HEK293 (cell line): ENCODE measurements around the gene UNC50.

Source experiments
- CTCF ChIA-PET: fragments of 350-600 bp; formaldehyde crosslinking; extraction: SDS; loops from one replicate; lab custom pipeline; 2021; ENCODE audit warnings: antibody characterized with exemption; lab: Yijun Ruan, JAX
- POLR2A ChIA-PET: fragments of 300-600 bp; formaldehyde crosslinking; extraction: SDS; loops from one replicate; lab custom pipeline; 2020; ENCODE audit warnings: antibody characterized with exemption, inconsistent platforms; lab: Yijun Ruan, JAX
- H3K27ac ChIP-seq: fragments of 200-500 bp; sonication (Bioruptor generic); 2 replicates; pipeline ENCODE4 v1.5.1; 2014; ENCODE audit warnings: low read depth, low read length, control low read depth, inconsistent platforms; ENCODE audit errors: extremely low read depth
- H3K36me3 ChIP-seq, 2 experiments: fragments of 200-500 bp in 1 of 2; sonication (Bioruptor generic) in 1 of 2; 1 replicate in 1 of 2; 2 replicates in 1 of 2; pipeline ENCODE4 v1.5.1; 2014 to 2017; ENCODE audit warnings: inconsistent platforms in 2 of 2, low read length in 2 of 2; ENCODE audit not compliant: control insufficient read depth in 2 of 2, insufficient read depth in 1 of 2
- H3K4me1 ChIP-seq: fragments of 200-500 bp; sonication (Bioruptor generic); 2 replicates; pipeline ENCODE4 v1.5.1; 2014; ENCODE audit warnings: mild to moderate bottlenecking, low read length, inconsistent platforms; ENCODE audit not compliant: control insufficient read depth, insufficient read depth
- H3K4me3 ChIP-seq: 2 replicates; pipeline ENCODE4 v1.5.1; 2011; ENCODE audit warnings: low read depth, mild to moderate bottlenecking, control low read depth, low read length, moderate library complexity
- H3K9me3 ChIP-seq: fragments of 200-500 bp; sonication (Bioruptor generic); 2 replicates; pipeline ENCODE4 v1.5.1; 2014; ENCODE audit warnings: low read depth, low read length, inconsistent platforms; ENCODE audit not compliant: control insufficient read depth, insufficient read depth
- BCL11B ChIP-seq: fragments of 450-650 bp; formaldehyde crosslinking; IDR thresholded peaks from 2 replicates; pipeline ENCODE4 v1.5.1; 2016; ENCODE audit warnings: low read depth, missing biosample characterization, missing genetic modification characterization
- GLIS2 ChIP-seq: fragments of 450-650 bp; formaldehyde crosslinking; IDR thresholded peaks from 2 replicates; pipeline ENCODE4 v1.5.1; 2016; ENCODE audit warnings: missing biosample characterization, missing genetic modification characterization
- KLF7 ChIP-seq: fragments of 450-650 bp; formaldehyde crosslinking; IDR thresholded peaks from 2 replicates; pipeline ENCODE4 v1.5.1; 2016; ENCODE audit warnings: missing biosample characterization, missing genetic modification characterization, borderline replicate concordance
- MEIS1 ChIP-seq: sonication (generic); formaldehyde crosslinking; IDR thresholded peaks from 2 replicates; pipeline ENCODE4 v1.8.1; 2022; ENCODE audit warnings: missing genetic modification reagents, mild to moderate bottlenecking, borderline replicate concordance
- PBX3 ChIP-seq: sonication (generic); formaldehyde crosslinking; IDR thresholded peaks from 2 replicates; pipeline ENCODE4 v1.8.1; 2022; ENCODE audit warnings: mild to moderate bottlenecking, moderate library complexity, missing genetic modification reagents
- WT1 ChIP-seq: fragments of 450-650 bp; formaldehyde crosslinking; IDR thresholded peaks from 2 replicates; pipeline ENCODE4 v1.5.1; 2016; ENCODE audit warnings: missing biosample characterization, missing genetic modification characterization
- YY2 ChIP-seq: fragments of 450-650 bp; formaldehyde crosslinking; IDR thresholded peaks from 2 replicates; pipeline ENCODE4 v1.5.1; 2016; ENCODE audit warnings: missing biosample characterization, missing genetic modification characterization
- ZNF114 ChIP-seq: fragments of 450-650 bp; formaldehyde crosslinking; IDR thresholded peaks from 2 replicates; pipeline ENCODE4 v1.5.0; 2017; ENCODE audit warnings: missing biosample characterization, missing genetic modification characterization
- ZNF155 ChIP-seq: fragments of 450-650 bp; formaldehyde crosslinking; IDR thresholded peaks from 2 replicates; pipeline ENCODE4 v1.5.1; 2016; ENCODE audit warnings: missing biosample characterization, missing genetic modification characterization
- ZNF184 ChIP-seq: fragments of 450-650 bp; IDR thresholded peaks from 2 replicates; pipeline ENCODE4 v1.5.1; 2018; ENCODE audit warnings: missing biosample characterization, mild to moderate bottlenecking, missing genetic modification characterization
- ZNF211 ChIP-seq: fragments of 450-650 bp; formaldehyde crosslinking; IDR thresholded peaks from 2 replicates; pipeline ENCODE4 v1.5.1; 2016; ENCODE audit warnings: low read depth, missing biosample characterization, missing genetic modification characterization
- ZNF223 ChIP-seq: fragments of 450-650 bp; formaldehyde crosslinking; IDR thresholded peaks from 2 replicates; pipeline ENCODE4 v1.5.1; 2016; ENCODE audit warnings: missing biosample characterization, missing genetic modification characterization
- ZNF23 ChIP-seq: fragments of 450-650 bp; formaldehyde crosslinking; IDR thresholded peaks from 2 replicates; pipeline ENCODE4 v1.5.1; 2016; ENCODE audit warnings: missing biosample characterization, missing genetic modification characterization, borderline replicate concordance
- ZNF239 ChIP-seq: fragments of 450-650 bp; formaldehyde crosslinking; IDR thresholded peaks from 2 replicates; pipeline ENCODE4 v1.5.1; 2016; ENCODE audit warnings: missing biosample characterization, missing genetic modification characterization
- ZNF280C ChIP-seq: fragments of 450-650 bp; formaldehyde crosslinking; IDR thresholded peaks from 2 replicates; pipeline ENCODE4 v1.5.1; 2016; ENCODE audit warnings: missing biosample characterization, missing genetic modification characterization
- ZNF341 ChIP-seq: fragments of 450-650 bp; formaldehyde crosslinking; IDR thresholded peaks from 2 replicates; pipeline ENCODE4; 2016; ENCODE audit warnings: low read depth, missing biosample characterization, missing genetic modification characterization
- ZNF48 ChIP-seq: fragments of 450-650 bp; formaldehyde crosslinking; IDR thresholded peaks from 2 replicates; pipeline ENCODE4 v1.5.1; 2016; ENCODE audit warnings: missing biosample characterization, missing genetic modification characterization
- ZNF664 ChIP-seq: fragments of 450-650 bp; formaldehyde crosslinking; IDR thresholded peaks from 2 replicates; pipeline ENCODE4 v1.5.1; 2016; ENCODE audit warnings: missing biosample characterization, missing genetic modification characterization
- ZNF670 ChIP-seq: fragments of 450-650 bp; formaldehyde crosslinking; IDR thresholded peaks from 2 replicates; pipeline ENCODE4 v1.5.1; 2016; ENCODE audit warnings: missing biosample characterization, missing genetic modification characterization, low read depth
- ZNF692 ChIP-seq: fragments of 450-650 bp; formaldehyde crosslinking; IDR thresholded peaks from 2 replicates; pipeline ENCODE4 v1.5.1; 2016; ENCODE audit warnings: missing biosample characterization, missing genetic modification characterization
- ZNF747 ChIP-seq: fragments of 450-650 bp; formaldehyde crosslinking; IDR thresholded peaks from 2 replicates; pipeline ENCODE4 v1.5.1; 2016; ENCODE audit warnings: missing biosample characterization, missing genetic modification characterization
- TF ChIP-seq, protein P1 (sequence below): fragments of 450-650 bp; formaldehyde crosslinking; IDR thresholded peaks from 2 replicates; pipeline ENCODE4 v1.5.1; 2016; ENCODE audit warnings: missing biosample characterization, missing genetic modification characterization

The UNC50 gene

DNA sequence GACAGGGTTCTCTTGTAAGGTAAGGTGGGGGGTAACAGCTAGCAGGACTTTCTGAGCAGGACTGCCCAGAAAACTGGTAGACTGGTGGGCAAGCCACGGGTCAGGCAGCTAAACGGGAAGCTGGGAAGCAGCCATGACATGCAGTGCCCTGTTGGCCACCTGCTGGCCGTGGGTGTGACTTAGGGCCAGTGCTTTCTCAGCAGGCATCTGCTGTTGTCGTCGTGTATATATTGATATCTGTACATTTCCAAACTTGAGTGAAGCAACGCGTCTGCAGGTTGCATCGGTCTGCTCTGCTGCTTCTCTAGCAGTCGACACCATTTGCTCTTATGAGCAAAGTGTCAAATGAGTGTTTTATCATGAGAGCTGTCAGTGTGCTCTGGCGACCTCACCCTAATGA lies 31.1 kb upstream of the UNC50 start:
- Histone ChIP-seq H3K27ac (no peak overlapping the region), H3K4me3 (no peak overlapping the region), H3K36me3 (peaks cover 0 to 65% of the 10 kb centered on the region in 2 experiments; a peak in 1 of 3 replicates), H3K4me1 (no peaks in the 10 kb centered on the region), H3K9me3 (no peaks in the 10 kb centered on the region)
- POLR2A ChIA-PET = no interaction called here
- no peak for TF ChIP-seq ZNF48
- no peak for TF ChIP-seq GLIS2 (tag by site-specific recombination)
- TF ChIP-seq, protein P1, sequence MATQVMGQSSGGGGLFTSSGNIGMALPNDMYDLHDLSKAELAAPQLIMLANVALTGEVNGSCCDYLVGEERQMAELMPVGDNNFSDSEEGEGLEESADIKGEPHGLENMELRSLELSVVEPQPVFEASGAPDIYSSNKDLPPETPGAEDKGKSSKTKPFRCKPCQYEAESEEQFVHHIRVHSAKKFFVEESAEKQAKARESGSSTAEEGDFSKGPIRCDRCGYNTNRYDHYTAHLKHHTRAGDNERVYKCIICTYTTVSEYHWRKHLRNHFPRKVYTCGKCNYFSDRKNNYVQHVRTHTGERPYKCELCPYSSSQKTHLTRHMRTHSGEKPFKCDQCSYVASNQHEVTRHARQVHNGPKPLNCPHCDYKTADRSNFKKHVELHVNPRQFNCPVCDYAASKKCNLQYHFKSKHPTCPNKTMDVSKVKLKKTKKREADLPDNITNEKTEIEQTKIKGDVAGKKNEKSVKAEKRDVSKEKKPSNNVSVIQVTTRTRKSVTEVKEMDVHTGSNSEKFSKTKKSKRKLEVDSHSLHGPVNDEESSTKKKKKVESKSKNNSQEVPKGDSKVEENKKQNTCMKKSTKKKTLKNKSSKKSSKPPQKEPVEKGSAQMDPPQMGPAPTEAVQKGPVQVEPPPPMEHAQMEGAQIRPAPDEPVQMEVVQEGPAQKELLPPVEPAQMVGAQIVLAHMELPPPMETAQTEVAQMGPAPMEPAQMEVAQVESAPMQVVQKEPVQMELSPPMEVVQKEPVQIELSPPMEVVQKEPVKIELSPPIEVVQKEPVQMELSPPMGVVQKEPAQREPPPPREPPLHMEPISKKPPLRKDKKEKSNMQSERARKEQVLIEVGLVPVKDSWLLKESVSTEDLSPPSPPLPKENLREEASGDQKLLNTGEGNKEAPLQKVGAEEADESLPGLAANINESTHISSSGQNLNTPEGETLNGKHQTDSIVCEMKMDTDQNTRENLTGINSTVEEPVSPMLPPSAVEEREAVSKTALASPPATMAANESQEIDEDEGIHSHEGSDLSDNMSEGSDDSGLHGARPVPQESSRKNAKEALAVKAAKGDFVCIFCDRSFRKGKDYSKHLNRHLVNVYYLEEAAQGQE (tag by site-specific recombination) = no peak
- no peak for TF ChIP-seq KLF7
- no peak for TF ChIP-seq WT1 (tag by site-specific recombination)
- no peak for TF ChIP-seq ZNF211 (tag by site-specific recombination)
- no peak for TF ChIP-seq YY2 (tag by site-specific recombination)
- TF ChIP-seq ZNF670 (tag by site-specific recombination) = no peak
- no peak for TF ChIP-seq ZNF692
- TF ChIP-seq MEIS1 (CRISPR knock-in tag) = no peak
- no peak for TF ChIP-seq ZNF239
- TF ChIP-seq ZNF341 = no peak
- no peak for TF ChIP-seq PBX3 (CRISPR knock-in tag)
- CTCF ChIA-PET = no interaction called here

GRCh38 chr2:98578231-98578630 lies 30.2 kb upstream of the UNC50 start:
- POLR2A ChIA-PET = no interaction called here
- H3K36me3 ChIP-seq = peaks cover 0 to 63% of the 10 kb centered on the region in 2 experiments; a peak in 1 of 3 replicates
- TF ChIP-seq MEIS1 (CRISPR knock-in tag) = no peak
- TF ChIP-seq ZNF280C (tag by site-specific recombination) = no peak
- TF ChIP-seq ZNF670 (tag by site-specific recombination) = no peak
- TF ChIP-seq ZNF23 (tag by site-specific recombination) = no peak
- TF ChIP-seq ZNF114 (tag by site-specific recombination) = no peak
- no peak for TF ChIP-seq YY2 (tag by site-specific recombination)
- TF ChIP-seq ZNF664 (tag by site-specific recombination) = no peak
- no peak for TF ChIP-seq ZNF184 (tag by site-specific recombination)
- no peak for TF ChIP-seq ZNF155 (tag by site-specific recombination)
- TF ChIP-seq ZNF747 (tag by site-specific recombination) = no peak
- no peak for TF ChIP-seq ZNF223 (tag by site-specific recombination)
- TF ChIP-seq BCL11B (tag by site-specific recombination) = no peak
- TF ChIP-seq, all 188 proteins: peak for 0
- Histone ChIP-seq H3K9me3 (no peaks in the 10 kb centered on the region), H3K4me3 (no peak overlapping the region), H3K27ac (no peak overlapping the region), H3K4me1 (no peaks in the 10 kb centered on the region)
- CTCF ChIA-PET = no interaction called here
